Stimulated activated CD8-positive, alpha-beta memory T cell treated with anti-CD3 and anti-CD28 coated beads, Interleukin-7, amount 100 ng/mL, for 48 hours (primary cell): Measurements from ENCODE around the gene PIGL.
"Not testable (repeated sequence)": the region's sequence is repeated elsewhere in the genome, so short reads cannot be mapped to it uniquely, and the experiment has no call there.

ENCODE experiments used
- DNase-seq, 2 donors: peaks; one replicate each; pipeline ENCODE4 v3.0.0-alpha.2; 2020; ENCODE audit warnings: low read depth in 1 of 2; ENCODE audit errors: extremely low read depth in 1 of 2

The PIGL gene

GRCh38 chr17:16217002-16217635 is at the start of gene PIGL:
PIGL (plus strand) TSS chr17:16217210; CDS start chr17:16217227, 17 bp downstream.
- peak; percentile 71 to 83 for DNase-seq

GRCh38 chr17:16171613-16172012 is 45.4 kb upstream of the PIGL start:
- DNase-seq: no peak

- DNase-seq: no peak
Measured at GRCh38 chr17:16178836-16179235, 38.2 kb upstream of the PIGL start.

- no peak for DNase-seq
Measured at GRCh38 chr17:16181581-16181980, 35.4 kb upstream of the PIGL start.

GRCh38 chr17:16187642-16188041 is 29.4 kb upstream of the PIGL start:
- DNase-seq: no peak

- no peak for DNase-seq
Measured at GRCh38 chr17:16189791-16190348, 27.1 kb upstream of the PIGL start.

GRCh38 chr17:16190703-16191360 is 26.2 kb upstream of the PIGL start:
- no peak for DNase-seq

- no peak for DNase-seq
Measured at GRCh38 chr17:16191604-16192003, 25.4 kb upstream of the PIGL start.

- not testable (repeated sequence) for DNase-seq
Measured at GRCh38 chr17:16194307-16194835, 22.6 kb upstream of the PIGL start.

- DNase-seq: no peak
Measured at GRCh38 chr17:16197276-16197675, 19.7 kb upstream of the PIGL start.

- no peak for DNase-seq
Measured at GRCh38 chr17:16199093-16199492, 17.9 kb upstream of the PIGL start.

- DNase-seq: not testable (repeated sequence)
Measured at GRCh38 chr17:16201693-16202131, 15.3 kb upstream of the PIGL start.

GRCh38 chr17:16202554-16203500 is 14.2 kb upstream of the PIGL start:
- DNase-seq: not testable (repeated sequence)

- not testable (repeated sequence) for DNase-seq
Measured at GRCh38 chr17:16204763-16205162, 12.2 kb upstream of the PIGL start.

GRCh38 chr17:16211590-16211989 is 5.4 kb upstream of the PIGL start:
- no peak for DNase-seq

GRCh38 chr17:16212793-16213192 is 4.2 kb upstream of the PIGL start:
- DNase-seq: no peak

GRCh38 chr17:16214190-16215001 is 2.6 kb upstream of the PIGL start:
- no peak for DNase-seq

GRCh38 chr17:16215002-16215272 is 2.1 kb upstream of the PIGL start:
- peak; percentile 17 to 26 for DNase-seq

GRCh38 chr17:16215273-16215964 is 1.6 kb upstream of the PIGL start, which contains the start of gene NCOR1:
NCOR1 (minus strand) TSS chr17:16215534; CDS start chr17:16194569, 20,965 bp downstream.
- peak; percentile 85 to 86 for DNase-seq

- peak in 1 of 2 donors; percentile 11 for DNase-seq
Measured at GRCh38 chr17:16215965-16216316, 1.1 kb upstream of the PIGL start.
